Caco-2 (cell line): ENCODE measurements around the gene CHID1. TPM values are rescaled to one million over a fixed set of nuclear protein-coding genes. Genes with fewer than 3 reads are reported as not detected.

Source experiments
- BruUV-seq: library from RNA; stranded (reverse); fragments of 400-500 nt; replicated peaks from 2 replicates; lab custom pipeline; 2021; lab: Mats Ljungman, UMichigan
- CTCF ChIA-PET: fragments of 300-600 bp; sonication (Branson Sonifier 250); formaldehyde crosslinking; loops from one replicate; lab custom pipeline; 2022; ENCODE audit warnings: antibody characterized with exemption; lab: Charles Lee
- POLR2A ChIA-PET: fragments of 300-600 bp; sonication (Branson Sonifier 250); formaldehyde crosslinking; loops from one replicate; lab custom pipeline; 2022; ENCODE audit warnings: antibody characterized with exemption; lab: Charles Lee
- DNase-seq, 2 experiments: peaks; one replicate each; pipeline versions ENCODE4 v3.0.0 to v3.0.0-alpha.2; 2020 to 2022
- H3K27me3 ChIP-seq: replicated peaks from 2 replicates; pipeline ENCODE4 v1.6.0; 2011; ENCODE audit warnings: low read length; ENCODE audit not compliant: control insufficient read depth, insufficient read depth
- H3K36me3 ChIP-seq: 2 replicates; pipeline ENCODE4 v1.5.1; 2011; ENCODE audit warnings: low read length; ENCODE audit not compliant: control insufficient read depth, insufficient read depth
- H3K4me1 ChIP-seq: fragments of 250-450 bp; sonication (Bioruptor Pico); 2 replicates; pipeline ENCODE4 v1.5.1; 2020; ENCODE audit warnings: mild to moderate bottlenecking
- H3K4me3 ChIP-seq: 2 replicates; pipeline ENCODE4 v1.5.1; 2011; ENCODE audit warnings: low read depth, mild to moderate bottlenecking, control low read depth, low read length
- H3K9me3 ChIP-seq: fragments of 250-450 bp; sonication (Bioruptor Pico); 2 replicates; pipeline ENCODE4 v1.5.1; 2020; ENCODE audit warnings: mild to moderate bottlenecking, moderate library complexity
- H3K27ac Mint-ChIP-seq: one replicate; pipeline ENCODE4 v1.8.0; 2022; ENCODE audit warnings: mixed read lengths; ENCODE audit not compliant: unreplicated experiment
- H3K27me3 Mint-ChIP-seq: one replicate; pipeline ENCODE4 v1.8.0; 2022; ENCODE audit warnings: mixed read lengths; ENCODE audit not compliant: insufficient read depth, unreplicated experiment
- H3K36me3 Mint-ChIP-seq: one replicate; pipeline ENCODE4 v1.8.0; 2022; ENCODE audit warnings: mild to moderate bottlenecking, mixed read lengths; ENCODE audit not compliant: insufficient read depth, unreplicated experiment
- H3K4me1 Mint-ChIP-seq: one replicate; pipeline ENCODE4 v1.8.0; 2022; ENCODE audit warnings: low read depth, mixed read lengths; ENCODE audit not compliant: unreplicated experiment
- H3K4me3 Mint-ChIP-seq: one replicate; pipeline ENCODE4 v1.8.0; 2022; ENCODE audit warnings: mild to moderate bottlenecking, moderate library complexity, mixed read lengths; ENCODE audit not compliant: unreplicated experiment
- H3K9me3 Mint-ChIP-seq: one replicate; pipeline ENCODE4 v1.8.0; 2022; ENCODE audit warnings: mixed read lengths; ENCODE audit not compliant: unreplicated experiment
- intact Hi-C: fragments of 100-400 bp; cut with micrococcal nuclease; formaldehyde crosslinking; loops from one replicate; pipeline ENCODE4 v1.10.0; 2022; ENCODE audit not compliant: unreplicated experiment
- total RNA-seq: library from RNA; stranded (reverse); gene quantifications from 2 replicates; pipeline ENCODE4 v1.2.3, GENCODE V29; 2022
- TF ChIP-seq, protein P1 (sequence below), 2 experiments: fragments of 200-600 bp in 1 of 2; IDR thresholded peaks; 1 replicate in 1 of 2; 2 replicates in 1 of 2; pipeline versions ENCODE4 v1.5.1 to v1.8.0; 2011 to 2022; ENCODE audit warnings: antibody characterized with exemption in 1 of 2, control low read depth in 1 of 2, inconsistent platforms in 1 of 2, low read depth in 1 of 2, low read length in 1 of 2, mild to moderate bottlenecking in 1 of 2, moderate library complexity in 1 of 2; ENCODE audit not compliant: insufficient read depth in 1 of 2, severe bottlenecking in 1 of 2, unreplicated experiment in 1 of 2

CHID1 gene
- total RNA-seq, 1 experiment from 2014 or later, result 180 TPM

DNA sequence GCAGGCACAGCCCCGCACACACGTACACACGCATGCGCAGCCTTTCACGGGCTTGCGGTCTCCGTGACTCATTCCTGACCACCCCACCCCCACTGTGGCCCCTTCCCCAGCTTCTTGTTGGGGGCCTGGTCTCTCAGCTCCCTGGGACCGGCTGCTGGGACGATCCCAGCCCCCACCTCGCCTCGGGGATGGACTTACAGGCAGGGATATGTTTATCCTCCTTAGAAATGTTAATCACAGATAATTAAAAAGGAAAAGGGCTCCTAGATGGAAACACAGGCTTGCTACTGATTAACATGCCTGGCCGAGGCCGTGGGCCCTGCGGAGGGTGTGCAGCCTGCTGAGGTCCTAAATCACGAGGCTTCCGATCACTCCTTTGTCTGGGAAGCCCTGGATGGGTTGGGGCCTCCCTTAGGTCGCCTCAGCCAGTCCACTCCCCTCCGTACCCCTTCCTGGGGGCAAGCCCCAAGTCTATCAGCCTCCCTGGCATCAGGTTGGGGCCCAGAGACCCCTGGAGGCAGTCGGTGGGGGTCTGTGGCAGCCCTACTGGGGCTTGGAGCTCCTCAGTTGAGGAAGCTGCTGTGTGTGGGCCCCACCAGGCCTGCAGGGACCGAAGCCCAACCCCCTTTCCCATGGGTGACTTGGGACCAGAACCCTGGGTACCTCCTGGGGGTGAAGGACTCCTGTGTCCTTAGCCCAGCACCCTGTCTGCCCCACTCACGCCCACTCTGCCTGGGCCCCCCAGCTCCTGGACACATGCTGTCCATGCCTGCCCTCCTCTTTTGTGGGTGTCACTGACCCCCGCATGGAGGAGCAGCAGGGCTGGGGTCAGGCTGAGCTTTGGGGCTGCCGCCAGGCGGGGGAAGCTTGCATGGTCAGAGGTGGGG lies 47.3 kb downstream of the CHID1 start:
- CTCF ChIA-PET, result no interaction called here
- Mint-ChIP-seq H3K27ac (peak overlapping the region; percentile 42), H3K4me1 (no peaks in the 10 kb centered on the region)

DNA sequence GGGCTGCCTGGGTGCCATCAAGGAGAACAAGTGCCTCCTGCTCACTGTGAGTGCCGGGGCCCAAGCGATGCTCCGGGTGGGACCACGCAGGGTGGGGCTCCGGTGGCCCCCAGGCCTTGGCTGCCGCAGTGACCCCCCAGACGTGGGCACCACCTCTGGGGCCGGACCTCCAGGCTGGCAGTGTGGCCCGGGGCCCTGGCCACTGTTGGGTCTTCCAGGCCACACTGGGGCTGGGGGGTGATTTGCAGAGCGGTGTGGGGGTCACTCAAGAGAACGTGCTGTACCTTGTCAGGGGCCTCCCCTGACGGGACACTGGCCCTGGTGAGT lies 48.0 kb downstream of the CHID1 start:
- Mint-ChIP-seq H3K4me3 (no peak overlapping the region), H3K4me1 (no peaks in the 10 kb centered on the region), H3K9me3 (no peaks in the 10 kb centered on the region), H3K36me3 (peaks cover 80% of the 10 kb centered on the region), H3K27me3 (no peaks in the 10 kb centered on the region), H3K27ac (no peak overlapping the region)
- BruUV-seq, result no TSS peak
- CTCF ChIA-PET, result no interaction called here
- H3K9me3 ChIP-seq, result no peaks in the 10 kb centered on the region
- H3K36me3 ChIP-seq, result no peaks in the 10 kb centered on the region; the same call in 1 of the 2 replicates
- DNase-seq, result no peak
- H3K4me3 ChIP-seq, result no peak overlapping the region
- POLR2A ChIA-PET, result no interaction called here
- no peaks in the 10 kb centered on the region for H3K4me1 ChIP-seq
- no peaks in the 10 kb centered on the region for H3K27me3 ChIP-seq
- intact Hi-C loops, result no loop called here
- TF ChIP-seq, protein P1, sequence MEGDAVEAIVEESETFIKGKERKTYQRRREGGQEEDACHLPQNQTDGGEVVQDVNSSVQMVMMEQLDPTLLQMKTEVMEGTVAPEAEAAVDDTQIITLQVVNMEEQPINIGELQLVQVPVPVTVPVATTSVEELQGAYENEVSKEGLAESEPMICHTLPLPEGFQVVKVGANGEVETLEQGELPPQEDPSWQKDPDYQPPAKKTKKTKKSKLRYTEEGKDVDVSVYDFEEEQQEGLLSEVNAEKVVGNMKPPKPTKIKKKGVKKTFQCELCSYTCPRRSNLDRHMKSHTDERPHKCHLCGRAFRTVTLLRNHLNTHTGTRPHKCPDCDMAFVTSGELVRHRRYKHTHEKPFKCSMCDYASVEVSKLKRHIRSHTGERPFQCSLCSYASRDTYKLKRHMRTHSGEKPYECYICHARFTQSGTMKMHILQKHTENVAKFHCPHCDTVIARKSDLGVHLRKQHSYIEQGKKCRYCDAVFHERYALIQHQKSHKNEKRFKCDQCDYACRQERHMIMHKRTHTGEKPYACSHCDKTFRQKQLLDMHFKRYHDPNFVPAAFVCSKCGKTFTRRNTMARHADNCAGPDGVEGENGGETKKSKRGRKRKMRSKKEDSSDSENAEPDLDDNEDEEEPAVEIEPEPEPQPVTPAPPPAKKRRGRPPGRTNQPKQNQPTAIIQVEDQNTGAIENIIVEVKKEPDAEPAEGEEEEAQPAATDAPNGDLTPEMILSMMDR (IDR thresholded peaks at IDR 0.05; ENCODE audit: insufficient read depth in 1 of 2, low read depth in 1 of 2, low read length in 1 of 2, severe bottlenecking in 1 of 2, unreplicated experiment in 1 of 2), result no peak

More for the DNA sequence above, 47.3 kb downstream of the CHID1 start:
- no peak for DNase-seq
- no peaks in the 10 kb centered on the region for H3K27me3 Mint-ChIP-seq
- Histone ChIP-seq H3K4me1 (no peaks in the 10 kb centered on the region), H3K4me3 (no peak overlapping the region), H3K9me3 (no peaks in the 10 kb centered on the region), H3K27me3 (no peaks in the 10 kb centered on the region), H3K36me3 (no peaks in the 10 kb centered on the region; the same call in 1 of the 2 replicates)
- TF ChIP-seq, protein P1 (IDR thresholded peaks at IDR 0.05; ENCODE audit: insufficient read depth in 1 of 2, low read depth in 1 of 2, low read length in 1 of 2, severe bottlenecking in 1 of 2, unreplicated experiment in 1 of 2), result no peak
- POLR2A ChIA-PET, result interaction anchor here (0.5 kb wide), 1 partner anchor 32 kb away, joined by 3 read pairs; no protein-coding TSS in a partner anchor
- peaks cover 86% of the 10 kb centered on the region for H3K36me3 Mint-ChIP-seq
- H3K4me3 Mint-ChIP-seq, result no peak overlapping the region
- BruUV-seq, result no TSS peak
- intact Hi-C loops, result no loop called here
- H3K9me3 Mint-ChIP-seq, result no peaks in the 10 kb centered on the region

DNA sequence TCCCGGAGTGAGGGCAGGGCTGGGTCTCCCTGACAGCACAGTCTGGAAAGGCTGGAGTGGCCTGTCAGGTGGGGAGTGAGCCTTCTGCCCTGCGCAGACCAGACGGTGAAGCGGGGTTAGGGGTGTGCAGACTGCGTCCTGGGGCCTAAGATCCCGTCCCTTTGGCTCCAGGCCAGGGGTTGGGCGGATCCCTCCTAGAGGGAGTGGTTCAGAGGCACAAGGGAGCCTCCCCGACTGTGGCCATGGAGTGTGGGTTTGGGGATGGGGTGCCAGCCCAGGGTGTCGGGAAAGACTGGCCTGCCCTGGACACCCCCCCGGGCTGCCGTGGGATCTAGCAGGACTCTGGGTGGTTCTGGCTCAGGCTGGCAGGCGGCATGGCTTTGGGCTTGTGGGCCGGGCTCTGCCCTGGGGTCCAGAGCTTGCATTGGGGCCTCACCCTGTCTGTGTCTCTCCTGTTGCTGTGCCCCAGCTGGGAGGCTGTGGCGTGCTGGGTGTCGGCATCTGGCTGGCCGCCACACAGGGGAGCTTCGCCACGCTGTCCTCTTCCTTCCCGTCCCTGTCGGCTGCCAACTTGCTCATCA lies 48.4 kb downstream of the CHID1 start:
- Mint-ChIP-seq H3K4me3 (no peak overlapping the region), H3K27me3 (no peaks in the 10 kb centered on the region), H3K9me3 (no peaks in the 10 kb centered on the region), H3K27ac (peak overlapping the region; percentile 54), H3K36me3 (peaks cover 76% of the 10 kb centered on the region), H3K4me1 (no peaks in the 10 kb centered on the region)
- Histone ChIP-seq H3K9me3 (no peaks in the 10 kb centered on the region), H3K4me3 (no peak overlapping the region), H3K4me1 (no peaks in the 10 kb centered on the region), H3K27me3 (no peaks in the 10 kb centered on the region), H3K36me3 (no peaks in the 10 kb centered on the region; the same call in 1 of the 2 replicates)
- TF ChIP-seq, protein P1 (IDR thresholded peaks at IDR 0.05; ENCODE audit: insufficient read depth in 1 of 2, low read depth in 1 of 2, low read length in 1 of 2, severe bottlenecking in 1 of 2, unreplicated experiment in 1 of 2), result no peak
- DNase-seq, result no peak
- no TSS peak for BruUV-seq
- intact Hi-C loops, result no loop called here
- POLR2A ChIA-PET, result no interaction called here
- CTCF ChIA-PET, result no interaction called here
